Caco-2 (cell line): ENCODE measurements around the gene NUP54. TPM values are rescaled to one million over a fixed set of nuclear protein-coding genes. Genes with fewer than 3 reads are reported as not detected.

Experiments used
- BruUV-seq: library from RNA; stranded (reverse); fragments of 400-500 nt; replicated peaks from 2 replicates; lab custom pipeline; 2021; lab: Mats Ljungman, UMichigan
- CTCF ChIA-PET: fragments of 300-600 bp; sonication (Branson Sonifier 250); formaldehyde crosslinking; loops from one replicate; lab custom pipeline; 2022; ENCODE audit warnings: antibody characterized with exemption; lab: Charles Lee
- POLR2A ChIA-PET: fragments of 300-600 bp; sonication (Branson Sonifier 250); formaldehyde crosslinking; loops from one replicate; lab custom pipeline; 2022; ENCODE audit warnings: antibody characterized with exemption; lab: Charles Lee
- DNase-seq, 2 experiments: peaks; one replicate each; pipeline versions ENCODE4 v3.0.0 to v3.0.0-alpha.2; 2020 to 2022
- H3K27me3 ChIP-seq: replicated peaks from 2 replicates; pipeline ENCODE4 v1.6.0; 2011; ENCODE audit warnings: low read length; ENCODE audit not compliant: control insufficient read depth, insufficient read depth
- H3K36me3 ChIP-seq: 2 replicates; pipeline ENCODE4 v1.5.1; 2011; ENCODE audit warnings: low read length; ENCODE audit not compliant: control insufficient read depth, insufficient read depth
- H3K4me1 ChIP-seq: fragments of 250-450 bp; sonication (Bioruptor Pico); 2 replicates; pipeline ENCODE4 v1.5.1; 2020; ENCODE audit warnings: mild to moderate bottlenecking
- H3K4me3 ChIP-seq: 2 replicates; pipeline ENCODE4 v1.5.1; 2011; ENCODE audit warnings: low read depth, mild to moderate bottlenecking, control low read depth, low read length
- H3K9me3 ChIP-seq: fragments of 250-450 bp; sonication (Bioruptor Pico); 2 replicates; pipeline ENCODE4 v1.5.1; 2020; ENCODE audit warnings: mild to moderate bottlenecking, moderate library complexity
- H3K27ac Mint-ChIP-seq: one replicate; pipeline ENCODE4 v1.8.0; 2022; ENCODE audit warnings: mixed read lengths; ENCODE audit not compliant: unreplicated experiment
- H3K27me3 Mint-ChIP-seq: one replicate; pipeline ENCODE4 v1.8.0; 2022; ENCODE audit warnings: mixed read lengths; ENCODE audit not compliant: insufficient read depth, unreplicated experiment
- H3K36me3 Mint-ChIP-seq: one replicate; pipeline ENCODE4 v1.8.0; 2022; ENCODE audit warnings: mild to moderate bottlenecking, mixed read lengths; ENCODE audit not compliant: insufficient read depth, unreplicated experiment
- H3K4me1 Mint-ChIP-seq: one replicate; pipeline ENCODE4 v1.8.0; 2022; ENCODE audit warnings: low read depth, mixed read lengths; ENCODE audit not compliant: unreplicated experiment
- H3K4me3 Mint-ChIP-seq: one replicate; pipeline ENCODE4 v1.8.0; 2022; ENCODE audit warnings: mild to moderate bottlenecking, moderate library complexity, mixed read lengths; ENCODE audit not compliant: unreplicated experiment
- H3K9me3 Mint-ChIP-seq: one replicate; pipeline ENCODE4 v1.8.0; 2022; ENCODE audit warnings: mixed read lengths; ENCODE audit not compliant: unreplicated experiment
- CTCF ChIP-seq, 2 experiments: fragments of 200-600 bp in 1 of 2; IDR thresholded peaks; 1 replicate in 1 of 2; 2 replicates in 1 of 2; pipeline versions ENCODE4 v1.5.1 to v1.8.0; 2011 to 2022; ENCODE audit warnings: antibody characterized with exemption in 1 of 2, control low read depth in 1 of 2, inconsistent platforms in 1 of 2, low read depth in 1 of 2, low read length in 1 of 2, mild to moderate bottlenecking in 1 of 2, moderate library complexity in 1 of 2; ENCODE audit not compliant: insufficient read depth in 1 of 2, severe bottlenecking in 1 of 2, unreplicated experiment in 1 of 2
- intact Hi-C: fragments of 100-400 bp; cut with micrococcal nuclease; formaldehyde crosslinking; loops from one replicate; pipeline ENCODE4 v1.10.0; 2022; ENCODE audit not compliant: unreplicated experiment
- total RNA-seq: library from RNA; stranded (reverse); gene quantifications from 2 replicates; pipeline ENCODE4 v1.2.3, GENCODE V29; 2022

Gene NUP54
- total RNA-seq, 1 experiment from 2014 or later = 68.8 TPM

- no peaks in the 10 kb centered on the region for H3K4me1 ChIP-seq
- intact Hi-C loops = no loop called here
- no peak for DNase-seq
- Mint-ChIP-seq H3K27ac (no peak overlapping the region), H3K4me3 (no peak overlapping the region), H3K9me3 (no peaks in the 10 kb centered on the region), H3K4me1 (peaks cover 5% of the 10 kb centered on the region), H3K36me3 (no peaks in the 10 kb centered on the region), H3K27me3 (peaks cover 7% of the 10 kb centered on the region)
- H3K27me3 ChIP-seq = no peaks in the 10 kb centered on the region
- no TSS peak for BruUV-seq
- TF ChIP-seq CTCF (IDR thresholded peaks at IDR 0.05; ENCODE audit: insufficient read depth in 1 of 2, low read depth in 1 of 2, low read length in 1 of 2, severe bottlenecking in 1 of 2, unreplicated experiment in 1 of 2) = no peak
- ChIA-PET POLR2A (no interaction called here), CTCF (no interaction called here)
- no peaks in the 10 kb centered on the region for H3K9me3 ChIP-seq
- no peaks in the 10 kb centered on the region for H3K36me3 ChIP-seq
- no peak overlapping the region for H3K4me3 ChIP-seq
These were observed 64.7 kb downstream of the NUP54 start for GRCh38 chr4:76083386-76083988.

GRCh38 chr4:76078033-76078613 is 70.1 kb downstream of the NUP54 start:
- Mint-ChIP-seq H3K4me1 (no peaks in the 10 kb centered on the region), H3K4me3 (no peak overlapping the region), H3K27ac (no peak overlapping the region), H3K36me3 (no peaks in the 10 kb centered on the region), H3K9me3 (no peaks in the 10 kb centered on the region), H3K27me3 (peaks cover 7% of the 10 kb centered on the region)
- intact Hi-C loops = no loop called here
- Histone ChIP-seq H3K4me3 (no peak overlapping the region), H3K36me3 (no peaks in the 10 kb centered on the region), H3K27me3 (no peaks in the 10 kb centered on the region), H3K9me3 (no peaks in the 10 kb centered on the region), H3K4me1 (no peaks in the 10 kb centered on the region)
- POLR2A ChIA-PET = no interaction called here
- CTCF ChIA-PET = no interaction called here
- BruUV-seq = no TSS peak
- no peak for TF ChIP-seq CTCF (IDR thresholded peaks at IDR 0.05; ENCODE audit: insufficient read depth in 1 of 2, low read depth in 1 of 2, low read length in 1 of 2, severe bottlenecking in 1 of 2, unreplicated experiment in 1 of 2)
- DNase-seq = no peak

- intact Hi-C loops = no loop called here
- ChIA-PET POLR2A (no interaction called here), CTCF (no interaction called here)
- no peaks in the 10 kb centered on the region for H3K4me1 Mint-ChIP-seq
- no peak for DNase-seq
- H3K27me3 ChIP-seq = no peaks in the 10 kb centered on the region
- peaks cover 7% of the 10 kb centered on the region for H3K27me3 Mint-ChIP-seq
- H3K4me3 ChIP-seq = no peak overlapping the region
- no peaks in the 10 kb centered on the region for H3K9me3 Mint-ChIP-seq
- no peaks in the 10 kb centered on the region for H3K4me1 ChIP-seq
- BruUV-seq = no TSS peak
- H3K27ac Mint-ChIP-seq = no peak overlapping the region
- no peaks in the 10 kb centered on the region for H3K9me3 ChIP-seq
- no peaks in the 10 kb centered on the region for H3K36me3 Mint-ChIP-seq
- no peak for TF ChIP-seq CTCF (IDR thresholded peaks at IDR 0.05; ENCODE audit: insufficient read depth in 1 of 2, low read depth in 1 of 2, low read length in 1 of 2, severe bottlenecking in 1 of 2, unreplicated experiment in 1 of 2)
- no peaks in the 10 kb centered on the region for H3K36me3 ChIP-seq
- H3K4me3 Mint-ChIP-seq = no peak overlapping the region
These were observed 73.1 kb downstream of the NUP54 start for GRCh38 chr4:76074993-76075600.
